HepG2 (cell line): ENCODE measurements around the gene UBC. TPM values are rescaled to one million over a fixed set of nuclear protein-coding genes. Genes with fewer than 3 reads are reported as not detected.

ENCODE experiments used
- ARHGAP35 ChIP-seq: sonication (generic); formaldehyde crosslinking; IDR thresholded peaks from 2 replicates; pipeline ENCODE4 v1.9.0; 2022; ENCODE audit warnings: mild to moderate bottlenecking, inconsistent platforms, moderate library complexity, missing genetic modification reagents, borderline replicate concordance
- ARID5B ChIP-seq: IDR thresholded peaks from 2 replicates; pipeline ENCODE4 v1.4.0; 2020; ENCODE audit warnings: mild to moderate bottlenecking, missing genetic modification reagents
- ATF7 ChIP-seq, 2 experiments: fragments of 450-650 bp in 1 of 2; sonication (generic) in 1 of 2; formaldehyde crosslinking in 1 of 2; IDR thresholded peaks; 2 replicates each; pipeline versions ENCODE4 v1.4.0 to v1.6.1; 2016 to 2020; ENCODE audit warnings: antibody characterized with exemption in 1 of 2, mild to moderate bottlenecking in 1 of 2, missing genetic modification reagents in 1 of 2
- FIP1L1 ChIP-seq: fragments of 200-400 bp; formaldehyde crosslinking; IDR thresholded peaks from 2 replicates; pipeline ENCODE4 v1.6.1; 2018; ENCODE audit warnings: low read depth, mild to moderate bottlenecking, low read length, moderate library complexity, borderline replicate concordance; ENCODE audit not compliant: insufficient read depth
- IRF9 ChIP-seq: sonication (generic); formaldehyde crosslinking; IDR thresholded peaks from 2 replicates; pipeline ENCODE4 v1.8.0; 2022; ENCODE audit warnings: missing genetic modification reagents, mild to moderate bottlenecking, borderline replicate concordance
- MAFG ChIP-seq: sonication (generic); formaldehyde crosslinking; IDR thresholded peaks from 2 replicates; pipeline ENCODE4 v1.5.1; 2020; ENCODE audit warnings: mild to moderate bottlenecking, missing genetic modification reagents
- MTERF4 ChIP-seq: sonication (generic); formaldehyde crosslinking; IDR thresholded peaks from 2 replicates; pipeline ENCODE4 v1.8.0; 2023; ENCODE audit warnings: mild to moderate bottlenecking, missing genetic modification reagents
- NFE2 ChIP-seq: sonication (generic); formaldehyde crosslinking; IDR thresholded peaks from 2 replicates; pipeline ENCODE4 v1.4.0; 2020; ENCODE audit warnings: missing genetic modification reagents
- NFKB2 ChIP-seq: sonication (generic); formaldehyde crosslinking; IDR thresholded peaks from 2 replicates; pipeline ENCODE4 v1.4.0; 2020; ENCODE audit warnings: missing genetic modification reagents, borderline replicate concordance
- SRY ChIP-seq: sonication (generic); formaldehyde crosslinking; IDR thresholded peaks from 2 replicates; pipeline ENCODE4 v1.8.0; 2022; ENCODE audit warnings: mild to moderate bottlenecking, missing genetic modification reagents
- TAF15 ChIP-seq: fragments of 200-400 bp; formaldehyde crosslinking; IDR thresholded peaks from one replicate; pipeline ENCODE4 v1.6.1; 2018; ENCODE audit warnings: mild to moderate bottlenecking, low read depth, low read length; ENCODE audit not compliant: poor library complexity, severe bottlenecking
- ZBTB46 ChIP-seq: sonication (generic); formaldehyde crosslinking; IDR thresholded peaks from 2 replicates; pipeline ENCODE4 v1.4.0; 2020; ENCODE audit warnings: mild to moderate bottlenecking, missing genetic modification reagents, borderline replicate concordance
- ZFP36L1 ChIP-seq: sonication (generic); formaldehyde crosslinking; IDR thresholded peaks from 2 replicates; pipeline ENCODE4 v1.8.0; 2022; ENCODE audit warnings: mild to moderate bottlenecking, missing genetic modification reagents, moderate library complexity
- ZFP91 ChIP-seq: sonication (generic); formaldehyde crosslinking; IDR thresholded peaks from 2 replicates; pipeline ENCODE4 v1.9.0; 2022; ENCODE audit warnings: missing genetic modification reagents, mild to moderate bottlenecking, borderline replicate concordance
- ZNF205 ChIP-seq: IDR thresholded peaks from 2 replicates; pipeline ENCODE4 v1.6.1; 2018; ENCODE audit warnings: missing biosample characterization, missing genetic modification reagents
- ZNF335 ChIP-seq: sonication (generic); formaldehyde crosslinking; IDR thresholded peaks from 2 replicates; pipeline ENCODE4 v1.4.0; 2020; ENCODE audit warnings: missing genetic modification reagents
- ZNF816 ChIP-seq: sonication (generic); formaldehyde crosslinking; IDR thresholded peaks from 2 replicates; pipeline ENCODE4 v1.8.0; 2022; ENCODE audit warnings: missing genetic modification reagents, mild to moderate bottlenecking, borderline replicate concordance
- ZNF83 ChIP-seq: sonication (generic); formaldehyde crosslinking; IDR thresholded peaks from 2 replicates; pipeline ENCODE4 v1.4.0; 2020; ENCODE audit warnings: missing genetic modification reagents, mild to moderate bottlenecking, borderline replicate concordance
- polyA plus RNA-seq, 8 experiments: library from polyadenylated mRNA; depleted of rRNA in 3 of 8; stranded (reverse) in 7 of 8; unstranded in 1 of 8; fragments of >200 nt; fragmentation: Illumina TruSeq in 4 of 8; extraction: Trizol in 4 of 8; gene quantifications; 2 replicates each; pipeline versions ENCODE4 v1.2.1 to v1.2.3, GENCODE V29; 2011 to 2016; ENCODE audit warnings: low read depth in 4 of 8, missing spikeins in 1 of 8, mixed read lengths in 1 of 8; ENCODE audit not compliant: insufficient read depth in 1 of 8
- total RNA-seq, 5 experiments: library from RNA; depleted of rRNA; stranded (reverse); fragments of >200 nt; fragmentation: Illumina TruSeq; extraction: Trizol; gene quantifications; 2 replicates each; pipeline ENCODE4 v1.2.3, GENCODE V29; 2016; ENCODE audit warnings: low read depth in 1 of 5

Gene UBC
- total and polyA plus RNA-seq, 2 of the 13 experiments (the other 11 are each of a cell fraction or from before 2014, with no cell fraction given): 805 to 1,432 TPM

- TF ChIP-seq ZNF205: 0 out of 2 replicates have a peak, but pooled peaks have one; percentile 56
- no peak for TF ChIP-seq ZBTB46 (CRISPR knock-in tag)
- peak; percentile 89 for TF ChIP-seq SRY (CRISPR knock-in tag)
- peak; percentile 89 for TF ChIP-seq ZFP36L1 (CRISPR knock-in tag)
- TF ChIP-seq MTERF4: 0 out of 2 replicates have a peak, but pooled peaks have one; percentile 29
- peak; percentile 84; the same call in 1 of the 2 replicates for TF ChIP-seq NFKB2 (CRISPR knock-in tag)
- no peak for TF ChIP-seq NFE2 (CRISPR knock-in tag)
- 0 out of 2 replicates have a peak, but pooled peaks have one; percentile 41 for TF ChIP-seq ZNF816 (CRISPR knock-in tag)
- TF ChIP-seq ZNF335 (CRISPR knock-in tag): peak; percentile 85
- TF ChIP-seq TAF15: no peak
- TF ChIP-seq MAFG (CRISPR knock-in tag): no peak
- peak; percentile 50; the same call in 1 of the 2 replicates for TF ChIP-seq ARID5B (CRISPR knock-in tag)
- peak; percentile 36; the same call in 1 of the 2 replicates for TF ChIP-seq ARHGAP35 (CRISPR knock-in tag)
- no peak for TF ChIP-seq ATF7 (IDR thresholded peaks at IDR 0.05)
- no peak for TF ChIP-seq ATF7 (CRISPR knock-in tag; IDR thresholded peaks at IDR 0.05)
- TF ChIP-seq ZFP91 (CRISPR knock-in tag): peak; percentile 63
- TF ChIP-seq FIP1L1: no peak
- TF ChIP-seq ZNF83 (CRISPR knock-in tag): no peak
- no peak for TF ChIP-seq IRF9 (CRISPR knock-in tag)
Measured at GRCh38 chr12:124939421-124940142, 25.1 kb upstream of the UBC start (continued).
